Right lung (tissue), 10 donors: ENCODE data around the gene LPAR2. TPM values are rescaled to one million over a fixed set of nuclear protein-coding genes. Genes with fewer than 3 reads are reported as not detected.
"Not testable (repeated sequence)": the region's sequence is repeated elsewhere in the genome, so short reads cannot be mapped to it uniquely, and the experiment has no call there.

Source experiments
- DNase-seq, 2 donors: peaks; one replicate each; pipeline ENCODE4 v3.0.0-alpha.2; 2013
- long read RNA-seq, 8 donors: transcript quantifications; one replicate each; lab custom pipeline, GENCODE V29; 2026
- polyA plus RNA-seq, 5 donors: library from polyadenylated mRNA; unstranded; fragments of 120-200 nt; gene quantifications; one replicate each; pipeline versions ENCODE4 v1.2.1 to v1.2.3, GENCODE V29; 2013; ENCODE audit warnings: inconsistent platforms in 1 of 5, low replicate concordance in 1 of 5; ENCODE audit not compliant: insufficient read length in 5 of 5, insufficient read depth in 1 of 5

The LPAR2 gene
- 10 to 100 TPM; 36.2 to 59.3 (median 46.2) TPM for polyA plus RNA-seq
- long read RNA-seq, donor 1, transcript LPAR2-201 (3 exons, 1,791 nt), result major isoform, 6 of 22 reads
- long read RNA-seq, donor 1, partial matches to known transcripts, result 6 of 22 reads
- long read RNA-seq, donor 1, other reads (novel, unspliced or antisense), result 7 of 22 reads
- long read RNA-seq, donor 2, partial matches to known transcripts, result 0 of 4 reads
- long read RNA-seq, donor 2, other reads (novel, unspliced or antisense), result 0 of 4 reads
- long read RNA-seq, donor 3, partial matches to known transcripts, result 0 of 4 reads
- long read RNA-seq, donor 3, other reads (novel, unspliced or antisense), result 0 of 4 reads
- long read RNA-seq, donor 4, partial matches to known transcripts, result 0 of 2 reads
- long read RNA-seq, donor 4, other reads (novel, unspliced or antisense), result 0 of 2 reads
- long read RNA-seq, donor 5, partial matches to known transcripts, result 7 of 15 reads
- long read RNA-seq, donor 5, other reads (novel, unspliced or antisense), result 0 of 15 reads
- long read RNA-seq, donor 6, partial matches to known transcripts, result 0 of 7 reads
- long read RNA-seq, donor 6, other reads (novel, unspliced or antisense), result 0 of 7 reads
- long read RNA-seq, donor 7, partial matches to known transcripts, result 0 of 6 reads
- long read RNA-seq, donor 7, other reads (novel, unspliced or antisense), result 0 of 6 reads
- long read RNA-seq, donor 8, partial matches to known transcripts, result 0 of 1 reads
- long read RNA-seq, donor 8, other reads (novel, unspliced or antisense), result 0 of 1 reads

DNA sequence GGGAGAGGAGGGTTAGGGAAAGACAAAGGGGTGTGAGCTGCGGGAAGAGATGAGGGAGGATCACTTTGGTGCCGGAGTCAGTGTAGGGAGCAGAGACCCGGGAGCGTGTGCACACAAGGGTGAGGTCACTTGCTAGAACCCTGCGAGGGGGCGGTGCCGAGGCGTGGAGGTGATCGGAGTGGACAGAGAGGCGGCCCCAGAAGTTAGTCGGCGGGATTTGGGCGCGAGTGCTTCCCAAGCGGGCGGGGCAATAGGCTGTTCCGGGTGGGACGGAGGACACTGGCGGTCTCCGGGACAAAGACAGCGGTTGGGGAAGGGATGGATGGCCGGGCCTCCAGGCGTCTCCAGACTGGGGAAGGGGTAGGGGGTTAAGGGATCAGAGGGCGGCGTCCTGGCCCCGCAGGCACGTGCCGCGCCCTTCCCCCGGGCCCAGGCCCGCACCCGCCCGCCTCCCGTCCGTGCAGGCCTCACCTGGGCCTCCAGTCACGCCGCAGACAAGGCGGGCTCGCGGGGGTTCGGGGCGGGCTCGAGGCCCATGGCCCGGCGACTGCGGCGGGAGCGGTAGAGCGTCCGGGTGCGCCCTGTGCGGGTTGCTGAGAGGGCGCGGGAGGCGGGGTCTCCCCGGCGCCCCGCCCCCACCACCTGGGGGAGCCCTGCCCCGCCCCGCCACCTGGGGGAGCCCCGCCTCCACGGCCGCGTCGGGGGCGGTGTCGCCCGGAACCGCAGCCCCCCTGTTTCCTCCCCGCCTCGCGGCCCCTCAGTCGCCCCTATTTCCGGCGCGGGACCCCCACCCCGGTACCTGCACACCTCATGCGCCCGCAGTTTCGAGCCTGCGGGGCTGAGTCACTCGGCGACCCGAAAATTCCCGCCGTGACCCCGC is at the start of gene LPAR2:
Gene LPAR2, minus strand, starts transcription at position 600 of the 880 bp plus-strand sequence. CDS start 945 bp downstream, outside the sequence.
- peak; percentile 46 to 57 for DNase-seq

DNA sequence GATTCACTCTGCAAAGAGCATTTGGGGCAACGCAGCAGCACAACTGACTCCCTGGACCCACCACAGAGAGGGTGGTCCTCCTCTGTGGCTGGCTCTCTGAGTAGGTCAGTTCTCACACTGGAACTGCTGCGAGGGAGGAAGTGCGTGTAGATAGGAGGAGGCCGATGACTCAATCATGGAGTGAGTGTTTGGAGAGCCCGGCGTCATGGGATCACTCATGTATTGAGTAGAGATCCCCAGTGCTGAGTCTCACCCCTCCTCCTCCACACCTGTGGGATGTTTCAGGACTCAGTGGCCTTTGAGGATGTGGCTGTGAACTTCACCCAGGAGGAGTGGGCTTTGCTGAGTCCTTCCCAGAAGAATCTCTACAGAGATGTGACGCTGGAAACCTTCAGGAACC is 49.6 kb upstream of the LPAR2 start:
- DNase-seq, result no peak

DNA sequence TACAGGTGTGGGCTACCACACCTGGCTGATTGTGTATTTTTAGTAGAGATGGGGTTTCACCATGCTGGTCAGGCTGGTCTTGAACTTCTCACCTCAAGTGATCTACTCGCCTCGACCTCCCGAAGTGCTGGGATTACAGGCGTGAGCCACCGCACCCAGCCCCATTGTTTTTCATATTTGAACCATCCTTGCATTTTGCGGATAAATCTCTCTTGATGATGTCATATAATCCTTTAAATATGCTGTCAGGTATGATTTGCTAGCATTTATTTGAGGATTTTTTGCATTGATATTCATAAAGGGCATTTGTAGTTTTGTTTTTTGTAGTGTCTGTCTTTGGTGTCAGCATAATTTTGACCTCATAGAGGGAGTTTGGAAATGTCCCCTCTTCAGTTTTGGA is 46.3 kb upstream of the LPAR2 start:
- no peak for DNase-seq

DNA sequence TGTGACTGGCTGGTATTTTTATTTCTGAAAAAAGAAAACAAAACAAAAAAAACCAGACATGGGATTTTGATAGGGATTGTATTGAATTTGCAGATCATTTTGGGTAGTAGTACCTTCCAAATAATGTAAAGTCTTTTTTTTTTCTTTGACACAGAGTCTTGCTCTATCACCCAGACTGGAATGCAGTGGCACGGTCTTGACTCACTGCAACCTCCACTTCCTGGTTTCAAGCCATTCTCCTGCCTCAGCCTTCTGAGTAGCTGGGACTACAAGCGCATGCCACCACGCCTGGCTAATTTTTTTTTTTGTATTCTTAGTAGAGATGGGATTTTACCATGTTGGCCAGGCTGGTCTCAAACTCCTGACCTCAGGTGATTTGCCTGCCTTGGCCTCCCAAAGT is 44.8 kb upstream of the LPAR2 start:
- DNase-seq, result no peak

DNA sequence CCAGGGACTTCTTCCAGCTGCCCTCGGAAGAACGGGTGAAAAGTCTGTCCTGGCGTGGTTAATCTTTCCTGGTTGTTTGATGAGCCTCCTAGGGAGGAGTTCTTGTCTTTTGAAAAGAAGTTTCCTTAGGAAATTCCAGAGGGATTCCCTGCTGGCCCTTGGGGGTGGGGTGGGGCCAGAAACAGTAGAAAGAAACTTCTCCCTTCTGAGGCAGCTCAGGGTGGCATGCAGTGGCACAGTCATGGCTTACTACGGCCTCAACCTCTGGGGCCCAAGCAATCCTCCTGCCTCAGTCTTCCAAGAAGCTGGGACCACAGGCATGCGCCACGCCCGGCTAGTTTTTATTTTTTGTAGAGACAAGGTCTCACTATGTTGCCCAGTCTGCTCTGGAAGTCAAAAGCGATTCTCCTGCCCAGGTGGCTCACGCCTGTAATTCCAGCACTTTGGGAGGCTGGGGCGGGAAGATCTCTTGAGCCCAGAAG is 42.1 kb upstream of the LPAR2 start:
- DNase-seq, result no peak

DNA sequence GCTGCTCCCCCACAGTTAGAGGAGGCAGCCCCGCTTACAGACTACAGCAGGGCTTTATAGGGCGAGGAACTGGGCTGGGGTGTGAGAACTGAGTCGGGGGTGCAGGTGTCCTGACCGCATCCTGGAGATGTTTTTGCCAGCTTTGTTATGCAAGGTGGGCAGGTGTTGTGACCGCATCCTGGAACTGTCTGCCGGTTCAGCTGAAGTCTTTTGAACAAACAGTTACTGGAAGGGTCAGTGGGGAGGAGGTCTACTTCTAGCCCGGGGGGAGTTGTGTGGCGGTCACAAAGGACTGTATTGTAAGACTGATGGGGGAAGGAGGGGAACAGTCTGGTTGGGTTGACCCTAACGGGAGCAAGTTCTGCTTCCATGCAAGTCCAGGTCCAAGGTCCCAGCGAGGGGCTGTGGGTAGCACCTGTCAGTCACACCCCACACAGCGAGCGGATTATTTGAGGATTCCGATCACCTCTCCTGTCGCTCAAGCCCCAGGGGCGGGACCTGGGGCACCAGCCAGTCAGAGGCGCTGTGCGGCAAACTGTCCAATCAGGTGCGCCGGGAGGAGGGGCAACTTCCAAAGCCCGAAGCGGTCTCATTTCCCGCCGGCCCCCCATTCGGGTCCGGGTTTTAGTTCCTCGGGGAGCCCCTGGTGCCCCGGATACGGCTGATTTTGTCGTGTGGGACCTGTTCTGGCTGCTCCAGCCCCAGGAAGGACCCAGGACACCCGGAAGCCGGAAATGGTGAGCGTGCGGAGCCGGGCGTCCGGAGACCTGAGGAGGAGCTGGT is 40.4 kb upstream of the LPAR2 start, which contains the start of gene ZNF101:
Gene ZNF101, plus strand, starts transcription at position 610 of the 783 bp plus-strand sequence. Its CDS starts 125 bp downstream, at position 735.
- peak; percentile 87 to 88 for DNase-seq

DNA sequence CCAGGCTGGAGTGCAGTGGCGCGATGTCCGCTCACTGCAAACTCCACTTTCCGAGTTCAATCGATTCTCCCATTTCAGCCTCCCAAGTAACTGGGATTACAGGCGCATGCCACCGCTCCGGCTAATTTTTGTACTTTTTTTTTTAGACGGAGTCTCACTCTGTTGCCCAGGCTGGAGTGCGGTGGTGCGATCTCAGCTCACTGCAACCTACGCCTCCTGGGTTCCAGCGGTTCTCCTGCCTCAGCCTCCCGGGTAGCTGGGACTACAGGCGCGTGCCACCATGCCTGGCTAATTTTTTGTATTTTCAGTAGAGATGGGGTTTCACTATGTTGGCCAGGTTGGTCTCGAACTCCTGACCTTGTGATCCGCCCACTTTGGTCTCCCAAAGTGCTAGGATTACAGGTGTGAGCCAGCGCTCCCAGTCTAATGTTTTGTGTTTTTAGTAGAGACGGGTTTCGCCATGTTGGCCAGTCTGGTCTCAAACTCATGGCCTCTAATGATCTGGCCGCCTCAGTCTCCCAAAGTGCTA is 37.5 kb upstream of the LPAR2 start:
- DNase-seq, result not testable (repeated sequence)

DNA sequence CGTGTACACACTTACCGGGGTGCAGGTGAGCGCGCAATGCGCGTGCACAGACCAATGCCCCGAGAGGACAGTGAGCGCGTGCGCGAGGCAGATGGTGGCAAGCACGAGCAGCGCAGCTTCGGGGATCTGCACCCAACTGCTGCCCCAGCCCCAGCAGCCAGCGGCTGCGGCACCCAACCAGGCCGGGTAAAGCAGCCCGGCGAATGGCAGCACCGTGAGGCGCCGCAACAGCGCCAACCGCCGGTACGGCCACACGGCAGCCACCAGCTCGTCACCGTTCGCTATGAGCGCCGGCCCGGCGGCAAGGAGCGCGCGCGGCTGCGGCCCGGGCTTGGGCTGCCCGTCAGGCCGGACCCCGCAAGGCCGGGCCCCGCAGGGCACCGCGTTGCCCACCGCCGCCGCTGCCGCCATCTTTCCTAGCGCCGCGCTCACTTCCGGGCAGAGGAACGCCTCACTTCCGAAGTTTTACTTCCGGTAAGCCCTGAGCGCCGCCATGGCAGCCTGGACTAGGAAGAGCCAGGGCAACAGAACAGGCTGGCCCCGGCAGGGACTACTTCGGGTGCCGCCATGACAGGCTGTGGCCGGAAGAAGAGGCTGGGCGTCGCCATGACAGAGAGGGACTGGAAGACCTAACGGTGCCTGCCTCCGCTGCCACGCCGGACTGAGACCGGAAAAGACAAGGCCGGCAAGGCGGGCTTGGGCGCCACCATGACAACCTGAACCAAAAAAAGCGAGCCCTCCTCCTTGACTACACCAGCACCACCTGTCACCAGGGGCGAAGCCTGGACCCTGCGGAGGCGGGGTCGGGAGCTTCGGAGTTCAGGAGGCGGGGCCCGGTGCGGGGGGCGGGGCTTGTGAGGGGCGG is 35.5 kb upstream of the LPAR2 start, which contains the start of gene ATP13A1:
Gene ATP13A1, minus strand, starts transcription at position 421 of the 865 bp plus-strand sequence. Its CDS starts 10 bp downstream, at position 411.
- peak; percentile 95 to 96 for DNase-seq

DNA sequence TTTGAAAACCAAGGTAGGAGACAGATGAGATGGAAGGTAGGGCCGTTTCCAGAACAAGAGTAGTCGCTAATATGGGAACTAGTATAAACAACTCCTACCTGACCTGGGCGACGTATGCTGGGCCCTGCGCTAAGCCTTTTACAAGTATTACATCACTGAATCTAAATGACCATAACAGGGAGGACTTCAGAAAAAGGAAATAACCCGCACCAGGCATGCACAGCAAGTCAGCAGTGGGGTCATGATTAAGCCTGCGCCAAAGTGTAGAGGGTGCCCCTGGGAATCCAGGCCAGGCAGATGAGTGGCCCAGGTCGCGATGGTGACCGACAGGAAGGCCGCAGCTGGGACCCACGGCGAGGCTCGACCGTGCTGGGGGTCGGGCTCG is 34.8 kb upstream of the LPAR2 start:
- DNase-seq, result no peak

DNA sequence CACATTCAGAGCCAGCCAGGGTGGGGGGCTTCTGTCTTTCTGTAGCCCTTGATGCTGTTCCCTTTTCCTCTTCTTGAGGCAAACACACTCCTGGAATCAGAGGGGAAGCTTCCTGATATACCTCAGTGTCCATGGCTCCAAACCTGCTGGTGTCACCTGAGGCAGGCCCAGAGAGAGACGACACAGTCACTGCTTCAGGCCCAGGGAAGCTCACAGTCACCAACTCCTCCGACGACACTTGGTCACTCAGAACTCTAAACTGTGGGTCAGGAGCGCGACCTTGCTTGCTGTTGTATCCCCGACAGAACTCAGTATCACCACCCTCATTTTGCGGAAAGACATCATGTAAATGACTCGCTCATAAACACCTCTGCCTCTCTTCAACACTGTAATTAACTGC is 34.3 kb upstream of the LPAR2 start:
- DNase-seq, result no peak

DNA sequence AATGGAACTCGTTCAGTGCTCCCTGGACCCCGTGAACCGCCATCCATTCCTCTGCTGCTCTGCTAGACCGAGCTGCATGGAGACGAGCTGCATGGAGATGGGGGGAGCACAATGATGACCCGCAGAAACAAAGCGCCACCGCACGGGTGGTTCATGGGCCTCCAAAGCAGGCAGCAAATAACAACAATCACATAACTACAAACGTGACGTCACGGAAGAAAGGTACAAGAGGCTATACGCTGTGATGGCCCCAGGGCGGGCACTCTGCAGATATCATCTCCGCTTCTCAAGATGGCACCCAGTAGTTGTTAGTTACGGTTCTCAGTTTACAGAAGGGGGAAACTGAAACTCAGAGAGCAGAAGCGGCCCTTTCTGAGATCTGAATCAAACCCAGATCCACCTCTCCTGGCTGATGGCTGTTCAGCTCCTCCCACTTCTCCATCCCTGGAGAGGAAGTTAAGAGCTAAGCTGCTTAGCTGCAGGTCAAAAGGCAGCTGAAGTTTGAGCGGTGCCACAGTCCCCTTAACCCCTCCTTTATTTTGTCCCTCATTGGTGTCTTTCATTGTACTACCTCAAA is 33.7 kb upstream of the LPAR2 start:
- no peak for DNase-seq

DNA sequence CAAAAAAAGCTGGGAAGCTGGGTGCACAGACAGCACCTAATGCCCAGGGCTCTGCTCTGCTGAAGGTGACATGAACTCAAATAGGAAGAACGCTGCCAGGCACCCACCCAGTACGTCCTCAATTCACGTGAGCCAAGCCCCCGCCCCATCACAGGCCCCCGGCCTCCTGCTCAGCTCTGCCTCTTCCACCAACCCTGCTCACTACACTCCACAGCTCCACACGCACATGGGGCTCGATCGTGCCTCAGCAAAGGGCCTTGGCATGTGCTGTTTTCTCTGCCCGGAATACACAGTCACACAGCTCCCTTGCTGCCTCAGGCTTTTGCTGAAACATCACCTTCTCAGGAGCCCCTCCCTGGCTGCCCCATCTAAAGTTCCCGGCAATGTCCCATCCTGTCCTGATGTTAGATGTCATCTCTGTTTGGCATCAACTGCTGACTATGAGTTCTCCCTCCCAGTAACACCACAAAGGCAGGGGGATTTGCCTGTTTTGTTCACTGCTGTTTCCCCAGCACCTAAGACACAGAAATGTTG is 33.2 kb upstream of the LPAR2 start:
- no peak for DNase-seq

DNA sequence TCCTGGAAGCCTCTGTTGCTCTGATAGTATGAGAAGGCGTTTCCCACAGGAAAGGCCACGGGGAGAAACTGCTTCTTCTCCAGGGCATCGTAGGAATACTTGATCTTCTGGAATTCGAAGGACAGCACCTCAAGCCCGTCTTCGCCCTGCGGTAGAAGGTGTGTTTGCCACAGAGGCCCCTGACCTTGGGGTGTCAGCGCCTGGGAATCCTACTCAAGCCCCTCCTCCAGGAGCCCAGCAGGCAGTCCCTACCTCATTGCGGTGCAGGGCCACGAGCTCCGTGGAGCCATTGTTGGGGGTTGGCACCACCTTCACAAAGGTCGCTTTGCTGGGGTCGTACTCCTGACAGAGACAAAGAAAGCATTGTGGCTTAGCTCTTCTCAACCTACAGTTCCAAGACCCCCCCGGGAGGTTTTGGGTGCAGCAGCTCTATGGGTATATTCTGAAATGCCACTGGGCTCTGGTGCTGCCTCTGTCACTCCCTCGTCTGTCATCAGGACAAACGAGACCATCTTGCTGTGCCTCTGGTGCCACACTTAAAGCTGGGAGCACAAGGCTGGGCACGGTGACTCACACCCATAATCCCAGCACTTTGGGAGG is 31.7 kb upstream of the LPAR2 start:
- no peak for DNase-seq

DNA sequence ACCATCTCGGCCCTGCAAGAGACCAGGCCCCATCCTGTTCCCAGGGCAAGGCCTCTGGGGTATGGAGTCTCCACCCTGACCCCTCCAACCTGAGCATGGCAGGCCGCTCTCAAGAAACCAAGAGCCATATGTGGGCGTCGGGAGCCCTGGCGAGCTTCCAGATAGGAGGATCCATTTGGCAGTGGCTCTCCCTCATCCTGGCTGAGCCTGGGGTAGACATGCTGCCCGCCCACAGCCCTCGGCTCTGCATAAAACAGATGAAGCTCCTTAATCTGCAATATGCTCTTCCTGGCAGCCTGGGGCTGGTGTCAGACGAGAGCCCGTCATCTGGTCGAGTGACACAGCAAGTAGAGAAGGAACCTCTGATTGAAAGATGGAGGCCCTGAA is 29.4 kb upstream of the LPAR2 start:
- no peak for DNase-seq

DNA sequence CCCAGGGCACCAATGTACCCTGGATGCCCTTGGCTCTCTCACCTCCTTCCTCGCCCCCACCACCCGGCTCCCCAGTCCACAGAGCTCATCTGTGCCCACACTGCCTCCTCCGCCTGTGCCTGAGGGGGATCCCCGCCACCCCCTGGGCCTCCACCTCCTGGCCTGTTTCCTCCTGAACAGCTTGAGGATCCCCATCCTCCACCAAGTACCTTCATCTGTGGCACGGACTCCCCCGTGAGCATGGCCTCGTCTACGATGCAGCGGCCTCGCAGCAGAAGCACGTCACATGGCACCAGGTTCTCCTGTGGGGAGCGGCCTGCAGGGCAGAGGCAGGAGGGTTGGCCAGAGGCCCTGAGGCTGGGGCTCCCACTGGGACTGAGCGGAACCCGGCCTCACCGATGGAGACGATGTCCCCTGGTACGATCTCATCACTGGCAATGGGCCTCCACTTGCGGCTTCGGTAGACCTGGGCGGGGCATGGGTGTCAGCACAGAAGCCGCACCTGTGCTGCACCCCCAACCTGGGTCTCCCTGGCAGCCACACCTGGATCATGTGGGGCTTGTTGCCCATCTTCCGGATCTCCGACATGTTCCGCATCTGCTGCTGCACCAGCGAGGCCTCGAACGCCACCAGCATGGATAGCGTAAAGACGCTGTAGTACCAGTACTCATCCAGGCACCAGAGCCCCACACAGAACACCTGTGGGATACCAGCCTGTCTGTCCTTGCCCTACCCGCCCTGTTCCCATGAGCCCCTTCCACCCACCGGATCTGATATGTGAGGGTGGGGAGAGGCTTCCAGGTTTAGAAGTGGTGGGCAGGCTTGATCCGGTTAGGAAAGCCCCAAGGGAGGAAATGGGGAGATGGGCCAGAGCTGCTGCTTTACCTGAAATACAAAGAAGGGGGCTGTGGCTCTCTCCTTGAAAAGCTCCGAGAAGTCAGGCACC is 28.7 kb upstream of the LPAR2 start:
- no peak for DNase-seq

DNA sequence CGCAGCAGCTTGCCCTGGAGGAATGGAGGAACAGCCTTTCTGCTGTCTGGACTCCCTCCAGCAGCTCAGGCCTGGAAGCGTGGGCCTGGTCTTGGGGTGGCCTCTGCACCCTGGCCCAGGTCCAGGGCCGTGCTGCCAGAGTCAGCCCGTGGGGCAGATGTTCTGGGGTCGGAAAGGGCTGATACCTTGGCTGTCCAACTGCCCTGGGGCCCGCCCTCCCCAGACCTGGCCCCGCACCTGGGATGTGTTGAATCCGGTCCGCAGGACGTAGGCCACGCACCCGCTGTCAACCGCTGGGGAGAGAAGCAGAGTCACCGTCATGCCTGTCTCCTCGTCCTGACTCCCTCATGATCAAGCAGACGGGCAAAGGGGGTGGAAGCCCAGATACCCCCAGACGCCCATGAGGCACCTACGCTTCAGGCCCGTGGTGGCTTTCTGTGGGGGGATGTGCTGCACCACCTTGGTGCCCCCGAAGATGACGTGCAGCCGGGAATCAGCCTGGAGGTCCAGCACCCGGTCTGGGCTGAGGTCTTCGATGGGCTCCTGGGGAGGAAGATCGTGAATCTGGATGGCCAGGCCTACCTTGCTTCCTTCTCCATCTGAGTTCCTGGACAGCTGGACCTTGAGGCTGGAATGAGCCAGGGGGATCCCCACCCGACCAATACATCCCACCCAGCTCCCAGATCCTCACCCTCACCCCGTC is 27.8 kb upstream of the LPAR2 start:
- DNase-seq, result no peak
